NT2/D1 (cell line): ENCODE measurements around the gene TNRC6C.
"Not testable (repeated sequence)": the region's sequence is repeated elsewhere in the genome, so short reads cannot be mapped to it uniquely, and the experiment has no call there.

Experiments used
- YY1 ChIP-seq: IDR thresholded peaks from 2 replicates; pipeline ENCODE4 v1.6.1; 2011; ENCODE audit not compliant: insufficient read length, insufficient read depth
- ZNF274 ChIP-seq: IDR thresholded peaks from 2 replicates; pipeline ENCODE4 v1.6.1; 2011; ENCODE audit warnings: mild to moderate bottlenecking, low read depth, low read length

- TF ChIP-seq ZNF274, YY1: not testable (repeated sequence)
Measured at GRCh38 chr17:77972271-77972670, 13.8 kb downstream of the TNRC6C start.
